NCI-H226 (cell line): ENCODE data around the gene TLK1.

Source experiments
- DNase-seq: peaks from one replicate; pipeline ENCODE4 v3.0.0-alpha.2; 2015

Gene TLK1

DNA sequence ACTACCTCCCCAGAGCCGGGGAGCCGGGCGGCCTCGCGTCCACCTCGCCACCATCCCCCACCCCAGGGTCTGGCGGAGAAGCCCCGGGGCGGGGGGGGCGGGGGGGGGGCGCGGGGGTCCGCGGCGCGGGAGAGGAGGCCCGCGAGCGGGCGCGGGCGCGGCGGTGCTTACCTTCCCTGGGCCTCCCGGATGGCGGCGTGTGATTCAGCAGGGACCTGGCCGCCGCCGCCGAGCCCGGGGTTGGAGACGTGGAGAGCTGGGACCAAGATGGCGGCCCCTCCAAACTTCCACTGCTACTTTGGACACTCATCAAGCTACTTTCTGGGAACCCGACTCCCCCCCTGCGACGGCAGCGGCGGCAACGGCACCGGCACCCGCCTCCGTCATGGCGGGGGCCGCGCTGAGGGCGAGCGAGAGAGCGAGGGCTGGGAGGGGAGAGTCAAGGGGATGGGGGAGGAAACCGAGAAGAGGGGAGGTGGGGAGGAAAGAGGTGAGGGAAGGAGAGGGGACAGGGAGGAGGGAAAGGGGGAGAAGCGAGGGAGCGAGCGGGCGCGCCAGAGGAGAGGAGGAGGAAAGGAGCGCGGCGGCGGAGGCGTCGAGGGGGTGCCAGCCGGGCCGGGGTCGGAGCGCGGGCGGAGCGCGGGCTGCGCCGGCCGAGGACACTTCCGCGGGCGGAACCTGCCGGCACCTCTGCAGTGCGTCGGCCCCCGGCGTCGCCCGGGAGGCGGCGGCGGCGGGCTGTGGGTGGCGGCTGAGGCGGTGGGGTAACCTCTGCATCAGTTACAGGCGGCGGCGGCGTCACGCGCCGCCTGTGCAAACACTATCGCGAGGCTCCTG is at the start of gene TLK1:
Gene TLK1 (minus strand): TSS at position 775 of the 837 bp plus-strand sequence. CDS start 465 bp downstream, at position 310.
- DNase-seq = peak; percentile 76

DNA sequence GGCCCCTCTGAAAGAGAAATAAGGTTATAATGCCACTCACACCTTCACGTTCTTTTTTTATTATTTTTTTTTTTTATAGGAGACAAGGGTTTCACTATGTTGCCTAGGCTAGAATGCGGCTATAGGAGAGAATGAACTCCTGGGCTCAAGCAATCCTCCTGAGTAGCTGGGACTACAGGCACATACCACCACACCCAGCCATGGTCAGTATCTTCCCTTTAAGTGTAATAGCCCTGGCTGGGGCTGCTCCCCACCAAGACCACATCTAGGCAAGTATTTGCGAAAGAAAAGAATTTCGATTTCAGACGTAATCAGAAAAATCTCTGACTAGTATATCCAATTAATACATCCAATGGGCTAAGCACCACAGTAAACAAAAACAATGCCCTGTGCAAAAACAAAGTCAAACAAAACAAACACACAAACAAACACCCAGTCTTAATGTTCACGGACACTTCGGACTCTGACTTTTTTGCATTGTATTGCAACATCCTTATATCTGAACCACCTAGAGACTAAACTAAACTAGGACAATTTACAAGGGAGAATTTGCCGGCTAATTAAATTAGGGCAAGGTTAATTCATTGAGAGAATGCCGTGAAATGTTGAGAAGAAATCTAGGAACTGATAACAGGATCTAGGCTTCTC is 49.6 kb upstream of the TLK1 start:
- no peak for DNase-seq

DNA sequence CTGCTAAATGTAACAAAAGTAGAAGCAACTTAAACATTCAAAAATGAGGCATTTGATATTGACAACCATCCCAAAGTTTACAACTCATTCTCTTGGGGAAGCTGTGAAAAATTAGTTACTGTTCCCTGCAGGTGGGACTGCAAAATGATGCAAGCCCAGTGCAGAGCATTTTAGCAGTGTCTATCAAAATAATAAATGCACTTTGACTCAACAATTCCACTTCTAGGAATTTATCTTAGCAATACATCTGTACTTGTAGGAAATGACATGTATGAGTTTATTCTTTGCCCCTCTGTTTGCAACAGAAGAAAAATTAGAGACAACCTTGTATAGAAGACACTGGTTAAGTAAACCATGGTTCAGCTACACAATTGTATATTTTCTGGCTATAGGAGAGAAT is 48.0 kb upstream of the TLK1 start:
- no peak for DNase-seq

DNA sequence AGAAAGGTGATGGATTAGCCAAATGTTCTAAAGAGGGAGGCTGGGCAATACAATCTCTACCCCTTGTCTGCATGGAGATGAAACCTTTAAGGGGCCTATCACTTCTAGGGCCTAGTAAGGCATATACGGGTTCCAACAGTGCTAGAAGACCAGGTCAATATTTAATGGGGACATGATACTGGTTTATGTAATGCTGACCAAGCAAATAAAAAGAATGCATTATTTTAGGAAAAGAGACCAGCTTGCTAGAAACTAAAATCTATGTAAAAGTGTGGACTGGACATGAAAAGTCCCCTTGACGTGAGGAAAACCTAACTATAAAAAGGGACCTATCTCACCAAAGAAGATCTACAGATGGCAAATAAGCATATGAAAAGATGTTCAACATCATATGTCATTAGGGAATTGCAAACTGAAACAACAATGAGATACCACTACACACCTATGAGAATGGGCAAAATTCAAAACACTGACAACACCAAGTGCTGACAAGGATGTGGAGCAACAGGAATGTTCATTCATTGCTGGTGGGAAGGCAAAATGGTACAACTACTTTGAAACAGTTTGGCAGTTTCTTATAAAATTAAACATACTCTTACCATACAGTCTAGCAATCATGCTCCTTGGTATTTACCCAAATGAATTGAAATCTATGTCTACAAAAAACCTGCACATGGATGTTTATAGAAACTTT is 45.9 kb upstream of the TLK1 start:
- DNase-seq = no peak

DNA sequence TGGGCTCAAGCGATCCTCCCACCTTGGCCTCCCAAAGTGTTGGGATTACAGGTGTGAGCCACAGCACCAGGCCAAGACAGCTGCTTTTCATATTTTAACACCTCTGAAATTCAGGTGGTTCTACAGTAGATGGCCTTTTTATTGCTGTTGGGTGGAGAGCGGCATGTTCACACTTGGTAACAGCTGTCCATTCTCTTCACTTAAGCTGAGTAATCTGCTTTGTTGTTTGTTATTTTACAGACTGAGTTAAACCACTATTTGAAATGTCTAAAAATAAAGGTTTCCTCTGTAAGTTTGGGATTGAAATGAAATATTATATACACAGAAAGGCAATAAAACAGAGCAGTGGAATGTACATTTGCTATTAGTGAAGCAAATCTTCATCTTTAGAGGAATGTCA is 44.9 kb upstream of the TLK1 start:
- DNase-seq = no peak

DNA sequence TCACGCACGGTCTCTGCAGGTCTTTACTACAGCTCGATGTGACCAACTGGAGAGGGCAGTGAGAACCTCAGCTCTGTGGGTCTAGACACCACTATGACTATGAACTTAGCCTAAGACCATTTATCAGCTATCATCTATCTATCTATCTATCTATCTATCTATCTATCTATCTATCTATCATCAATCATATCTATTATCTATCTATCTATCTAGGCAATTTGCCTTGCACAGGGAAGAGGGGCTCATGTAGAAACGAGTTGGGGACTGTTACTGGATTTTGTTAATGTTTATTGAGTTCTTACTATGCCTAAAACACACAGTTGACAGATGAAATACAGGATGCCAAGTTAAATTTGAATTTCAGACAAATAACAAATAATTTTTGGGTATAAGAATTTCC is 41.1 kb upstream of the TLK1 start:
- no peak for DNase-seq

DNA sequence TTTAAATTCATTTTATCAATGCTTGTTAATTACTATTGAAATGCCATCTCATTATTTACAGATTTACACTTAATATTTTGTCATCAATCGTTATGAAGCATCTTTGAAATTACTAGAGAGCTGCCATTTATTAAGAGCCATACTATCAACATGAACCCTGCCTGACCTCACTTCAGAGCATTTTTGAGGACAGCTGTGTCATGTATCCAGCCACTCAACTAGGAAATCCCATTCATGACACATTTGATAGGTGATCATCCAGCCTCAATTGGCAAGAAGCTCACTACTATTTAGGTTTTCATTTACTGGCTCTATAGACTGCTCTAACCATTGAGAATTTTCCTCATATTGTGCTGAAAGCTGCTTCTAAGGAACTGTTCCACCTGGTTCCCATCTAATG is 40.6 kb upstream of the TLK1 start:
- no peak for DNase-seq

DNA sequence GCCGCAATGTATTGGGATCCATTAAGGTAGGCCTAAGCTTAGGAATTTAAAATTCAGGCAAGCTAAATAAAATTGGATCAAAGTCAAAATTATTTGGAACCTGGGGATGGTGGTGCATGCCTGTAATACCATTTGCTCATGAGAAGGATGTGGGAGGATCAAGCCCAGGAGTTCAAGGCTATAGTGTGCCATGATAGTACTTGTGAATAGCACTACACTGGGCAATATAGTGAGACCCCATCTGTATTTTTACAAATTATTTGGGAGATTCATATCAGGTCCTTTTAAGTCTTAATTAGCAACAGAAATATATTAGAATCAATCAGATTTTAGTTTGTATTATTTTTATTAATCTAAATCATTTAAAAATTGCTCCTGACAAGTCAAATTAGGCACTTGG is 39.8 kb upstream of the TLK1 start:
- no peak for DNase-seq

DNA sequence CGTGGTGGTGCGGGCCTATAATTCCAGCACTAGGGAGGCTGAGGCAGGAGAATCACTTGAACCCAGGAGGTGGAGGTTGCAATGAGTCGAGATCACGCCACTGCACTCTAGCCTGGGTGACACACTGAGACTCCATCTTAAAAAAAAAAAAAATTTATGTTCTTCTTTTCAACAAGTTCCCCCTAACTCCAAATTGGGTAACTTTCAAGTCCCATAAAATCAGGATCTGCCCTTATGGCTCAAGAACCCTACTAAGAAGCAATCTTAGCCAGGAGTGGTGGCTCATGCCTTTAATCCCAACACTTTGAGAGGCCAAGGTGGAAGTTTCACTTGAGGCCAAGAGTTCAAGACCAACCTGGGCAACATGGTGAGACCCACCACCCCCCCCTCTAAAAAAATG is 30.3 kb upstream of the TLK1 start:
- no peak for DNase-seq

DNA sequence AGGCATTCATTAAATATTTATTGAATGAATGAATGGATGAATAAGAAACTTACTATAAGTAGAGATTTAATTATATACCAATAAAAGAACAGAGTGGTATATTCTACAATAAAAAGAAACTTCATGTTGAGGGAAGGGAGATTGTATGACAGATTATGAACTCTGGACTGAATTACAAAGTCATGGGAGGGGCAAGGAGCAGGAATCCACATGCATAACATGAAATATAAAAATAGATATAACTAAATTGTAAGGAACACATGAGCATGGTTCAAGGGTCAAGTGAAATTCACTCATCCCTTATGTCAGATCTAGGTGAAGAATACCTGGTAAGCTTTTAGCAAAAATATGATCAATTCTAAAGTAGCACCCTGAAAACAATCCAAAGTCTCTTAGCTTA is 27.1 kb upstream of the TLK1 start:
- DNase-seq = no peak

DNA sequence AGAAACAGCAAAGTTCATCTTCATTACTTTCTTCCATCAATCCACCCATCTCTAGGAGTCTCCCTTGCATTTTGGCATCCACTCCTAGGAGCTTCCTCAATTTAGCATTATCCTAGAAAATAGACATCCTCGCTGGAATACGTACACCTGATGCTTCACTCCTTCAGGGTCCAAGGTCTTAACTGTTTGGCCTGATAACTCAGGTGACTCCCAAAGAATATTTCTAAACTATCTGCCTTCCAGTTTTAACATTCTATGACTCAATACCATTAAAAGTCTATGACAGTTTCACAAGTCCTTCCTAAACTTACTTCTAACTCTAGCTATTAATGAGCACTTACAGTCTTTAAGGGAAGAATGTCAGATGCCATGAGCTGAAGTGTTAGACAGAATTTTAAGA is 26.5 kb upstream of the TLK1 start:
- DNase-seq = no peak

DNA sequence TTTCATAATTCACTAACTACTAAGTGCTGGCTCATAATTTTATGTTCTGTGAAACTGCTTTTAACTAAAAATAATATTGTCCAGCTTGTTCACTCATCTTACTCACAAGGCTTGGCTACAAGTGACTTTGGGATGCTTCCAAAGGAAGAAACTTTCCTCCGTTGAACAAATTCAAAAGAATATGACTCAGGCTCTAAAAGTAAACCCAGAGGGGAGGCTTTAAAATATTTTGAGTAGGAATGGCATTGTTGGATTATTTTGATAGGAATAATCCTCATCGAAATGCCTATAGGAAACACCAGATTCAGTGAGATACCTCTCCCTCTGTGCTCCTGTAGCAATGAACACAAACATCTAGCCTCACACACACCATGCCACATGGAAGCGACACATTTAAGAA is 25.2 kb upstream of the TLK1 start:
- no peak for DNase-seq

DNA sequence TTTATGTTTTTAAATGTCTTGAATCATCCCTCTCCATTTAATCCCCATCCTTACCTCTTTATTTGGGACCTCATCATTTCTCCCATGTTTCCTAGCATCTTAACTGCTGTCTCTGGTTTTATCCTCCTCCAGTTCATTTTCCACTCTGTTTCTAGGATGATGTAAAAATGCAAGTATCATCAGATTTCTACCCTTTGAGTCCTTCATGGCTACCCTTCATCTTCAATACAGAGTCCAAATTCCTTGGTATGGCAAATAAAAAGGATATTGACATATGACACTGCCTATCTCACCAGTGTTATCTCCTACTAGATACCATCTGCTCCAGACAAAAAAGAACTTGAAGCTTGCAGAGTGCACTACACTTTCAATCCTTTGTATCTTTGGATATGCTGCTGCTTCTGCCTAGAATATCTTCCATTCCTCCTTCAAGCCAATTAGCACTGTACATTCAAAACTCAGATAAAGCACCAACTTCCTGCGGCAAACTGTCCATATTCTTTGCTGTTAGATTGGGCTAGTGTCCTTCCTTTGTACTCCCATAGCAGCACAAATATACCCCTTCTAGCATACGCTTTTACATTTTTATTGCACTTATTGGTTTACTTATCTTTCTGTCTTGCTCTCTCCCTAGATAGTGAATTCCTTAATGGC is 24.6 kb upstream of the TLK1 start:
- DNase-seq = no peak

DNA sequence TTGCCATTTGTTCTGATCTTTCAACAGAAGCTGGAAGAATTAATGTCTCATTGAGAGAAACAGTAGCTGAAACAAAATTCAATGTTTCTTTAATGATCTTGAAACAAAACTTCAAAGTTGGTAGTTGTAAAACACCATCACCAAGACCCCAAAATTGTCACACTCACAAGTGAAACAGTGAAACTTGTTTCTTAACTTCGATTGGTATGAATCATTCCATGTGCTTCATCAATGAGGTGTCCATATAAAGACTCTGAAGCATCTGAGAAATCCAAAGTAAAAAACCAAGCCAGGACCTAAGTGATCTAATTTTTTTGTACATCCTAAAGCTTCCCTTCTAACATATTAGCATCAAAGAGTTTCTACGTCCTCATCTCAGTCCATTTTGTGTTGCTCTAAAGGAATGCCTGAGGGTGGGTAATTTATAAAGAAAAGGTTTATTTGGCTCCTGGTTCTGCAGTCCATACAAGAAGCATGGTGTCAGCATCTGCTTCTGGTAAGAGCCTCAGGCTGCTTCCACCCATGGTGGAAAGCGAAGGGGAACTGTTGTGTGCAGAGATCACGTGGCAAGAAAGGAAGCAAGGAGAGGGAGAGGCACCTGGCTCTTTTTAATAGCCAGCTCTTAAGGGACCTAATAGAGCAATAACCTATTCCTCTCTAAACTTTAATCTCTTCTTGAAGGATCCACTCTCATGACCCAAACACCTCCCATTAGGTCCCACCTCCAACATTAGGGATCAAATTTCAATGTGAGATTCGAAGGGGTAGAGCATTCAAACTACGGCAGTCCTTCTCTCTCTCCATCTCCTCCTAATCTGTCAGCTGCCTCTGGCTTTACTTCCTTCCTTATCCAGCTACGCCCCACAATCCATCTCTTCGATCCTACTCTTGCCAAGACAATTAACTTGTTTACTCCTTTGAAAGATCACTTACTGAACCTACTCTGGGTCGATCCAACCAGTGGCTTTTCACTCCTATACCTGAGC is 20.7 kb upstream of the TLK1 start:
- no peak for DNase-seq

DNA sequence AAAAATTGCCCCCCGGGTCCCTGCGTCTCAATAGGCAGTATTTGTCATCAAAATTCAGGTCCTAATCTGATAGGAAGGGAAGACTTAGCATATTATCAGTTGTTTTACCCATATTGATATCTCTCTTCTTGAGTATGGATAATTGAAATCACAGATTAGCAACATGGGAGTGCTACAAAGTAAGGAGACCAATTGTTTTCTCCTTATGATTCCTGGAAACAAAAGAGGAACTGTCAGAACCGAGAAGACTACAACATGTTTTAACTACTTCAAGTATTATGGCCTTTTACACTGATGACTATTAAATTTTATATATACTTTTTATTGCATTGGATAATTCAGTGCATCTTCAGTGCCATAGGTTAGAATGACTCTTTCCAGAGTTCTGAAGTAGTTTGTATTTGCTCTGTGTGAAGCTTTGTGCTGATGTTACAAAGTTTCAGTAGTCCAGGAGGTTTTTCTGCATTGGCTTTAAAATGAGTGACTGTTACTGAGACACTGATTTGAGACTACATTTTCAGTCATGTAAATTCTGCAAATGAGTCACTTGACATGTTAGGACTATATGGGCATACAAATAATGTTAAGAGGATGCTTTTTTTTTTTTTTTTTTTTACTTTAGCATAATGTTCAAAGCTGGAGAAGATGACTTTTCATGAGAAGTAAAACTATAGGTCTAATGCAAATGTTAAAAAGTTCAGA is 19.7 kb upstream of the TLK1 start:
- DNase-seq = no peak

DNA sequence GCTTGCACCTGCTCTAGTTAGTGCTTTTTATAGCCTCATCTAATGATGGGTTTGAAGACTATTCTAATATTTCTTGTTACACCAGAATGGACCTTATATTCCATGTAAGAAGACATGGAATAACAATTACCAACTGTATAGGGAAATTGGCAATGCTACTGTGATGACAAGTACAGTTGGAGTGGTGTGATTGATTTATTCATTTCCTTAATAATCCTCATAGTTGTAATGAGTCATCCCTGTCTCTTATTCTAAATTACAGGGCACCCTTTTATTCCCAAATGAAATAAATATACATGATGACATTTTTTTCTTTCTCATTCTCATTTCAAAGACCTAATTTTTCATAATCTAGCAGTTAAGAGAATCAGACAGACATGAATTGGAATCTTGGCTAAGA is 18.3 kb upstream of the TLK1 start:
- no peak for DNase-seq

DNA sequence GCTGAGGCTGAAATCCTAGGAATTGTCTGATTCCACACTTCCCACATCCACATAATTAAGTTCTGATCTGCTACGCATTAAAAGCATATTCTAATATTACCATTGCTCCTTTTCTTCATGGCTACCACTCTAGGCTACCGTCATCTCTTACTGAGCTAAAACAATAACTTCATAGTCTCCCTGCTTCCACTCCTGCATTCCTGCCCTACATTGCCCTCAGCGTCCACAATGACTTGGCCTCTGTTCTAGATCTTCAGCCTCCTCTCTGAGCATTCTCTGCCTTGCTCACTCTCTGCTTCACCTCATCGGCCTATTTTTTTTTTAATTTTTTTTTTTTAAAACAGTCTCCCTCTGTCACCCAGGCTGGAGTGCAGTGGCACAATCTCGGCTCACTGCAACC is 15.8 kb upstream of the TLK1 start:
- DNase-seq = no peak

DNA sequence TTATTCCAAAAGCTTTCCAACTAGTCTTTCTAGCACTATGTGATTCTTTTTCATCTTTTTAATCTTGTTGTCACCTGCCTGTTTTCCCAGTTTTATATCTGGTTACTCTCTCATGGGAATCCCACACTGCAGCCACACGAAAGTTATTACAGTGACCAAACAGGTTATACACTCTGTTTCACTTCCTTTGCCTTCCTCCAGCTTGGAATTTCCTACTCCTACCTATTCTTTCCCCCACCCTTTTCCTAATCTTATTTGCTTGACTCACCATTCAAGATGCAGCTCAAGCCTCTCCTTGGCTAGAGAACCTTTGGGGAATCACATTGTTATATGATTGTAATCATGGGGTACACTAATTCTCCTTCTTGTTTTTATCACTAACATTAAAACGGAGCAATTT is 13.4 kb upstream of the TLK1 start:
- peak; percentile 78 for DNase-seq

DNA sequence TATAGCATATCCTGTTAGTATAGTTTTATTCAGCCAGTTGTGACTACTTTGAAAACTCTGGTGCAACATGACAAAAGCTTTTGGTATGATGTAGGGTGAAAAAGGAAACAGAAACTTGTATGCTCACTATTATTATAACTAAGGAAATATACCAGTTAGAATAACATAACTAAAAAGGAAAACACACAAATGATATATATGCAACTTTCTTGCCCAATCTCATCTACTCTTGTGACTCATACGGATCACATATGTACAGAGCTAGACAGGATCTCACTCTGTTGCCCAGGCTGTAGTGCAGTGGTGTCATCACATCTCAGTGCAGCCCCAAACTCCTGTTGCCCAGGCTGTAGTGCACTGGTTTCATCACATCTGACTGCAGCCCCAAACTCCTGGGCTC is 12.4 kb upstream of the TLK1 start:
- DNase-seq = no peak

DNA sequence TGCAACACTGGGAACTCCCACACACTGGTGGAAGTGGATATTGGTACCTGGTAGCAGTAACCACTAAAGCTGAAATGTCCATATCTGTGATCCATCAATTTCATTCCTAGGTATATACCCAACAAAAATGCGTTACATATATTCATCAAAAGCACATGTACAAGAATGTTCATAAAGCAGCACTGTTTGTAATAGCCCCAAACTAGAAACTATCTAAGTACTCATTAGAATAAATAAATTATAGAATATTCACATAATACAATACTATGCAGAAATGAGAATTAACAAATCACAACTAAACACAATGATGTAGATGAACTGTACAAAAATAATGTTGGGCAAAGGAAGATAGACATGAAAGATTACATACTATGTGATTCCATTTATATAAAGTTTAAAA is 11.1 kb upstream of the TLK1 start:
- no peak for DNase-seq

DNA sequence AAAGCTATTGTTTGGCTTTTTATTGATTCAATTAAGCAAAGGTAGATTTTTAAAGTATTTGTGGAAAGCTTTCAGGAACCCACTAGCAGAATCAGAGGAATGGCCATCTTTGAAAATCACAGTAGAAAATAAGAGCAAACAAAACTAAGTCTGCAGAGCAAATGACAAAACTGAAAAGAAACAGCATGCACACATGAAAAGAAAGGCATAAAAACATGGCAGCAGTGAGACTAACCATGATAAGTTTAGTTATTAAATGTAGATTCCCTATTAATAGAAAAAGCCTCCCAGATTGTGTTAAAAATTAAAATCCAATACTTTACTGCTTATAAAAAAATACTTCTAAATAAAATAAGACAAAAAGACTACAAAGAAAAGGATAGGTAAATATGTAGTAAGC is 9.1 kb upstream of the TLK1 start:
- DNase-seq = no peak

DNA sequence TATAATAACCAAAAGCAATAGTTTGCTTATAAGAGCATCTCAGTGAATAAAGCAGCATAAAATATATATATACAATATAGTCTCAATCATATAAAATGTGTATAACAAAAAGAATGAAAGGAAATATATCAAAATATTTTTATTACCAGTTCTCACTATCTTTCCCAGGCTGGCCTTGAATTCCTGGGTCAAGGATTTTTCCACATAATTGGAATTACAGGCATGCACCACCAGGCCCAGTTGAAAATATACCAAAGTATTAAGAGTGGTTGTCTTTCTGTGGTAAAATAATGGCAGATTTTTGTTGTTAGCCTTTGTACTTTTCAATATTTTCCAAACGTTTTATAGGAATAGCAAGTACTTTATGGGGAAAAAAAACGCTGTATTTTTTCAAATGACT is 8.6 kb upstream of the TLK1 start:
- no peak for DNase-seq
